Measurements from ENCODE around the gene ZNF622. TPM values are rescaled to one million over a fixed set of nuclear protein-coding genes. Genes with fewer than 3 reads are reported as not detected.

Gene ZNF622
- total RNA-seq, 1 experiment from 2014 or later: 25.2 TPM

DNA sequence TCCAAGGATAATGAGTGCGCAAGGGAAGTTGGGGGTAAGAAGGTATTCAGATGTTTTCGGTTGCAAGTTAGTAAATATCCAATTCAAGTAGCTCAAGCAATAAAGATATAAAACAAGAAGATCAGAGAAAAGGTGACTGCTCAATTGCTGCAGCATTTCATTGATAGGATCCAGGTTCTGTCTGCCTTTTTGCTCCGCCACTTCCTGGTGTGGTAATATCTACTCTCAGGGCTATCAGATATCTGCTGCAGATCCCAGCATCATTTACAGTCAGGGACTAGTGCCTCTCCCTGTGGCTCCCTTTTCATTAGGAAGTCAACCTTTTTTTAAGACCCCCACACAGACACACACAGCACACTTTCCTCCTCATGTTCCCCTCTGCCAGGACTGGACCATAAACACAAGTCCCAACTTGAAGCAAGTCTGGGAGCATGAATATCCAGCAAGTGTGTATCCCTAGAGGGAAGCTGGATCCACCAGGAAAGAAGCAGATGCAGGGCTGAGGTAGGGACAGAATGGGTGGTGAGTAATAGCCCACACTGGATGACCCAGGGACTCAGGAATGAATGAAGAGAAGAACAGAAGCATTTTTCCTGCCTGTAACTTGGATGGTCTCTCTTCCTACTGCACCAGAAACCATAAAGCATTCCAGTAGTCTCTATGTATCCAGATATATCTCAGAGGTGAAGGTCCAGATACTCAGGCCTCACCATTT is 53.7 kb downstream of the ZNF622 start:
- no peaks in the 10 kb centered on the region for H3K9me2 ChIP-seq (ENCODE audit: insufficient read depth)
- no peak overlapping the region for H2AFZ ChIP-seq (ENCODE audit: low read depth, low read length, poor library complexity, severe bottlenecking)
- DNase-seq (ENCODE audit: low read depth, low spot score): no peak
- no TSS peak for BruUV-seq (replicated peaks)
- ChIA-PET POLR2A (no interaction called here), CTCF (no interaction called here), RAD21 (ENCODE audit: low non-redundant PET in 1 of 2, low total read pairs in 2 of 2, uncharacterized antibody in 2 of 2, unreplicated experiment in 2 of 2) (no interaction called here)
- no peaks in the 10 kb centered on the region for H3K4me1 ChIP-seq (ENCODE audit: control insufficient read depth in 1 of 2, insufficient read depth in 2 of 2, low read length in 2 of 2)
- H3K9me3 ChIP-seq (ENCODE audit: control insufficient read depth in 1 of 2, insufficient read depth in 1 of 2, low read depth in 1 of 2, low read length in 2 of 2): no peaks in the 10 kb centered on the region
- no peaks in the 10 kb centered on the region for H3K36me3 ChIP-seq (ENCODE audit: control insufficient read depth in 1 of 2, insufficient read depth in 2 of 2, low read length in 2 of 2)
- no peak overlapping the region for H3K9ac ChIP-seq (ENCODE audit: low read length)
- H3K79me2 ChIP-seq (ENCODE audit: insufficient read depth, low read length): no peaks in the 10 kb centered on the region
- no peak for ATAC-seq
- H3K27me3 ChIP-seq (ENCODE audit: insufficient read depth, low read length): no peaks in the 10 kb centered on the region
- H3K4me3 ChIP-seq (replicated peaks in 1 of 2; ENCODE audit: low read depth in 1 of 2, low read length in 2 of 2): no peak overlapping the region
- H3K4me2 ChIP-seq (ENCODE audit: low read length): no peak overlapping the region
- no peak overlapping the region for H3K27ac ChIP-seq (ENCODE audit: low read depth, low read length)
- no peaks in the 10 kb centered on the region; the same call in 1 of the 2 replicates for H4K20me1 ChIP-seq (ENCODE audit: insufficient read depth)
- intact Hi-C loops (cut with micrococcal nuclease): no loop called here
- TF ChIP-seq CBX3 (IDR thresholded peaks at IDR 0.05; ENCODE audit: low read depth) (no peak), SIN3A (IDR thresholded peaks at IDR 0.05; ENCODE audit: low read depth) (no peak), EZH2 (IDR thresholded peaks at IDR 0.05) (no peak), TCF7L2 (IDR thresholded peaks at IDR 0.05; ENCODE audit: borderline replicate concordance, extremely low read depth, insufficient read depth, insufficient read length) (no peak), CEBPB (IDR thresholded peaks at IDR 0.05; ENCODE audit: low read depth) (no peak), YY1 (IDR thresholded peaks at IDR 0.05; ENCODE audit: extremely low read depth, insufficient replicate concordance, low read depth, low read length) (no peak), POLR2A (IDR thresholded peaks at IDR 0.05; ENCODE audit: borderline replicate concordance, extremely low read depth, insufficient read depth, insufficient read length) (no peak), ELF1 (IDR thresholded peaks at IDR 0.05; ENCODE audit: borderline replicate concordance, low read depth) (no peak), JUND (IDR thresholded peaks at IDR 0.05) (no peak), EGR1 (IDR thresholded peaks at IDR 0.05; ENCODE audit: low read depth) (no peak), RAD21 (IDR thresholded peaks at IDR 0.05; ENCODE audit: low read depth) (no peak), EZH2phosphoT487 (IDR thresholded peaks at IDR 0.05; ENCODE audit: borderline replicate concordance) (no peak), POLR2AphosphoS5 (IDR thresholded peaks at IDR 0.05; ENCODE audit: low read depth, low read length) (no peak), FOSL1 (IDR thresholded peaks at IDR 0.05; ENCODE audit: low read depth) (no peak), ZNF274 (IDR thresholded peaks at IDR 0.05; ENCODE audit: low read depth, low read length) (no peak)
- TF ChIP-seq, protein P1, sequence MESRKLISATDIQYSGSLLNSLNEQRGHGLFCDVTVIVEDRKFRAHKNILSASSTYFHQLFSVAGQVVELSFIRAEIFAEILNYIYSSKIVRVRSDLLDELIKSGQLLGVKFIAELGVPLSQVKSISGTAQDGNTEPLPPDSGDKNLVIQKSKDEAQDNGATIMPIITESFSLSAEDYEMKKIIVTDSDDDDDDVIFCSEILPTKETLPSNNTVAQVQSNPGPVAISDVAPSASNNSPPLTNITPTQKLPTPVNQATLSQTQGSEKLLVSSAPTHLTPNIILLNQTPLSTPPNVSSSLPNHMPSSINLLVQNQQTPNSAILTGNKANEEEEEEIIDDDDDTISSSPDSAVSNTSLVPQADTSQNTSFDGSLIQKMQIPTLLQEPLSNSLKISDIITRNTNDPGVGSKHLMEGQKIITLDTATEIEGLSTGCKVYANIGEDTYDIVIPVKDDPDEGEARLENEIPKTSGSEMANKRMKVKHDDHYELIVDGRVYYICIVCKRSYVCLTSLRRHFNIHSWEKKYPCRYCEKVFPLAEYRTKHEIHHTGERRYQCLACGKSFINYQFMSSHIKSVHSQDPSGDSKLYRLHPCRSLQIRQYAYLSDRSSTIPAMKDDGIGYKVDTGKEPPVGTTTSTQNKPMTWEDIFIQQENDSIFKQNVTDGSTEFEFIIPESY (IDR thresholded peaks at IDR 0.05; ENCODE audit: extremely low read depth, insufficient replicate concordance, low read length): no peak
- TF ChIP-seq, protein P2, sequence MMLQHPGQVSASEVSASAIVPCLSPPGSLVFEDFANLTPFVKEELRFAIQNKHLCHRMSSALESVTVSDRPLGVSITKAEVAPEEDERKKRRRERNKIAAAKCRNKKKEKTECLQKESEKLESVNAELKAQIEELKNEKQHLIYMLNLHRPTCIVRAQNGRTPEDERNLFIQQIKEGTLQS (IDR thresholded peaks at IDR 0.05): no peak
- TF ChIP-seq, protein P3, sequence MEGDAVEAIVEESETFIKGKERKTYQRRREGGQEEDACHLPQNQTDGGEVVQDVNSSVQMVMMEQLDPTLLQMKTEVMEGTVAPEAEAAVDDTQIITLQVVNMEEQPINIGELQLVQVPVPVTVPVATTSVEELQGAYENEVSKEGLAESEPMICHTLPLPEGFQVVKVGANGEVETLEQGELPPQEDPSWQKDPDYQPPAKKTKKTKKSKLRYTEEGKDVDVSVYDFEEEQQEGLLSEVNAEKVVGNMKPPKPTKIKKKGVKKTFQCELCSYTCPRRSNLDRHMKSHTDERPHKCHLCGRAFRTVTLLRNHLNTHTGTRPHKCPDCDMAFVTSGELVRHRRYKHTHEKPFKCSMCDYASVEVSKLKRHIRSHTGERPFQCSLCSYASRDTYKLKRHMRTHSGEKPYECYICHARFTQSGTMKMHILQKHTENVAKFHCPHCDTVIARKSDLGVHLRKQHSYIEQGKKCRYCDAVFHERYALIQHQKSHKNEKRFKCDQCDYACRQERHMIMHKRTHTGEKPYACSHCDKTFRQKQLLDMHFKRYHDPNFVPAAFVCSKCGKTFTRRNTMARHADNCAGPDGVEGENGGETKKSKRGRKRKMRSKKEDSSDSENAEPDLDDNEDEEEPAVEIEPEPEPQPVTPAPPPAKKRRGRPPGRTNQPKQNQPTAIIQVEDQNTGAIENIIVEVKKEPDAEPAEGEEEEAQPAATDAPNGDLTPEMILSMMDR (IDR thresholded peaks at IDR 0.05 in 2 of 3, conservative IDR thresholded peaks at IDR 0.05 in 1 of 3; ENCODE audit: borderline replicate concordance in 1 of 3, insufficient read depth in 1 of 3, low read depth in 2 of 3, low read length in 2 of 3): no peak
- TF ChIP-seq, protein P4, sequence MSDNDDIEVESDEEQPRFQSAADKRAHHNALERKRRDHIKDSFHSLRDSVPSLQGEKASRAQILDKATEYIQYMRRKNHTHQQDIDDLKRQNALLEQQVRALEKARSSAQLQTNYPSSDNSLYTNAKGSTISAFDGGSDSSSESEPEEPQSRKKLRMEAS (IDR thresholded peaks at IDR 0.05): no peak
